Mammary epithelial cell (primary cell): ENCODE measurements around the gene ATF1.

Experiments
- CTCF ChIP-seq, 2 donors: IDR thresholded peaks in 1 of 2; conservative IDR thresholded peaks in 1 of 2; 2 replicates each; pipeline ENCODE4 v1.5.1; 2011 to 2012; ENCODE audit warnings: inconsistent platforms in 2 of 2, low read length in 2 of 2, mild to moderate bottlenecking in 2 of 2, control low read depth in 1 of 2, low read depth in 1 of 2; ENCODE audit not compliant: insufficient read depth in 1 of 2; ENCODE audit errors: extremely low read depth in 1 of 2
- EZH2 ChIP-seq: IDR thresholded peaks from 2 replicates; pipeline ENCODE4 v1.6.1; 2012; ENCODE audit warnings: low read length, inconsistent platforms, borderline replicate concordance

DNA sequence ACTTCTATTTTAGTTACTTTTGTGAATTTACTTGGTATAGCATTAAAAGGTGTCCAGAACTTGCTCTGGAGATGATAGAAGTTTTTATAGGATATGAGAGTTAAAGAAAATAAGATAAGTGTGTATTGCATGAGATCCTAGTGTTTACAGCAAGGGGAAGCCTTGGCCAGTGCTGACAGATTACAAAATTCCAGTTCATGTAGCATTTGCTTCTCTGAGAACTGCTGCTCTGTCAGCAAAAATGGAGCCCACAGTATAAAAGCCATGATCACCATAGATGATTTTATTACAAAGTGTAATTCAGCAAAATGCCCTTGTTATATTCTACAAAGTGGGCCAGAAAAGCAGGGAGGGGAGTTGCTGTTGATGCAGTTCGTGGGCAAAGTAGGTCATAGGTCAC, 40.0 kb upstream of the ATF1 start:
- TF ChIP-seq CTCF (conservative IDR thresholded peaks at IDR 0.05 in 1 of 2, IDR thresholded peaks at IDR 0.05 in 1 of 2; ENCODE audit: extremely low read depth in 1 of 2, insufficient read depth in 1 of 2, low read depth in 1 of 2, low read length in 2 of 2): no peak
- TF ChIP-seq EZH2: no peak
